Mesothelial cell of epicardium (in vitro differentiated cells): ENCODE measurements around the gene HECW1. TPM values are rescaled to one million over a fixed set of nuclear protein-coding genes. Genes with fewer than 3 reads are reported as not detected.

ENCODE experiments used
- DNase-seq, 2 experiments: peaks; one replicate each; pipeline ENCODE4 v3.0.0; 2021; ENCODE audit warnings: low spot score in 2 of 2; ENCODE audit not compliant: unreplicated experiment in 2 of 2
- H3K27ac Mint-ChIP-seq: 2 replicates; pipeline ENCODE4 v1.8.0; 2021; ENCODE audit warnings: mixed read lengths
- H3K27me3 Mint-ChIP-seq: 2 replicates; pipeline ENCODE4 v1.8.0; 2021; ENCODE audit warnings: low read depth, mixed read lengths
- H3K36me3 Mint-ChIP-seq: 2 replicates; pipeline ENCODE4 v1.8.0; 2021; ENCODE audit warnings: mixed read lengths
- H3K4me1 Mint-ChIP-seq: 2 replicates; pipeline ENCODE4 v1.8.0; 2021; ENCODE audit warnings: mixed read lengths
- H3K4me3 Mint-ChIP-seq: 2 replicates; pipeline ENCODE4 v1.8.0; 2021; ENCODE audit warnings: mild to moderate bottlenecking, moderate library complexity, mixed read lengths
- H3K9me3 Mint-ChIP-seq: 2 replicates; pipeline ENCODE4 v1.8.0; 2021; ENCODE audit warnings: mixed read lengths
- total RNA-seq: library from RNA; stranded (reverse); gene quantifications from 3 replicates; pipeline ENCODE4 v1.2.1, GENCODE V29; 2021
- TF ChIP-seq, protein P1 (sequence below): fragments of 200-600 bp; sonication (generic); IDR thresholded peaks from one replicate; pipeline ENCODE4 v1.5.0; 2021; ENCODE audit warnings: antibody characterized with exemption; ENCODE audit not compliant: unreplicated experiment

Gene HECW1
- total RNA-seq, 1 donor from 2014 or later = 1.4 TPM

DNA sequence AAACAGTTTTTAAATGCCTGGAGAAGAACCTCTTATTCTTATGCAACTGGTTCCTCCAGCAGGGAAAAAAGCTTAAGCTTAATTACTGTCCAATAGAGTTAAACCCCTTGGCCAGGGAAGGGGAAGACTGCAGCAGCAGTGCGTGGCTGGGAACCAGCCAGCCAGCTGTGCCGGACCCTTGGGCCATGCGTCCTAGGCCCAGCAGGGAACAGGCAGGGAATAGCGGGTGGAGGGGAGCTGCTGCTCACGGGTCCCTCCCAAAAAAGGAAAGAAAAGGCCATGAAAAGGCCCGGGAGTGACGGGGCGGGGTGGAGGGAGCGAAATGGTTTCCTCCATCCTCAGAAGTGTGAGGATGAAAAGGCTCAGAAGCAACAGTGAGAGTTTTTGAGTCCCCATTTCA is 35.2 kb upstream of the HECW1 start:
- DNase-seq = no peak
- H3K27ac Mint-ChIP-seq = peak overlapping the region; percentile 56
- H3K9me3 Mint-ChIP-seq = peaks cover 7% of the 10 kb centered on the region
- no peaks in the 10 kb centered on the region for H3K27me3 Mint-ChIP-seq
- H3K4me3 Mint-ChIP-seq = no peak overlapping the region
- peaks cover 24% of the 10 kb centered on the region for H3K4me1 Mint-ChIP-seq
- TF ChIP-seq, protein P1, sequence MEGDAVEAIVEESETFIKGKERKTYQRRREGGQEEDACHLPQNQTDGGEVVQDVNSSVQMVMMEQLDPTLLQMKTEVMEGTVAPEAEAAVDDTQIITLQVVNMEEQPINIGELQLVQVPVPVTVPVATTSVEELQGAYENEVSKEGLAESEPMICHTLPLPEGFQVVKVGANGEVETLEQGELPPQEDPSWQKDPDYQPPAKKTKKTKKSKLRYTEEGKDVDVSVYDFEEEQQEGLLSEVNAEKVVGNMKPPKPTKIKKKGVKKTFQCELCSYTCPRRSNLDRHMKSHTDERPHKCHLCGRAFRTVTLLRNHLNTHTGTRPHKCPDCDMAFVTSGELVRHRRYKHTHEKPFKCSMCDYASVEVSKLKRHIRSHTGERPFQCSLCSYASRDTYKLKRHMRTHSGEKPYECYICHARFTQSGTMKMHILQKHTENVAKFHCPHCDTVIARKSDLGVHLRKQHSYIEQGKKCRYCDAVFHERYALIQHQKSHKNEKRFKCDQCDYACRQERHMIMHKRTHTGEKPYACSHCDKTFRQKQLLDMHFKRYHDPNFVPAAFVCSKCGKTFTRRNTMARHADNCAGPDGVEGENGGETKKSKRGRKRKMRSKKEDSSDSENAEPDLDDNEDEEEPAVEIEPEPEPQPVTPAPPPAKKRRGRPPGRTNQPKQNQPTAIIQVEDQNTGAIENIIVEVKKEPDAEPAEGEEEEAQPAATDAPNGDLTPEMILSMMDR = no peak
- peaks cover 1% of the 10 kb centered on the region for H3K36me3 Mint-ChIP-seq

DNA sequence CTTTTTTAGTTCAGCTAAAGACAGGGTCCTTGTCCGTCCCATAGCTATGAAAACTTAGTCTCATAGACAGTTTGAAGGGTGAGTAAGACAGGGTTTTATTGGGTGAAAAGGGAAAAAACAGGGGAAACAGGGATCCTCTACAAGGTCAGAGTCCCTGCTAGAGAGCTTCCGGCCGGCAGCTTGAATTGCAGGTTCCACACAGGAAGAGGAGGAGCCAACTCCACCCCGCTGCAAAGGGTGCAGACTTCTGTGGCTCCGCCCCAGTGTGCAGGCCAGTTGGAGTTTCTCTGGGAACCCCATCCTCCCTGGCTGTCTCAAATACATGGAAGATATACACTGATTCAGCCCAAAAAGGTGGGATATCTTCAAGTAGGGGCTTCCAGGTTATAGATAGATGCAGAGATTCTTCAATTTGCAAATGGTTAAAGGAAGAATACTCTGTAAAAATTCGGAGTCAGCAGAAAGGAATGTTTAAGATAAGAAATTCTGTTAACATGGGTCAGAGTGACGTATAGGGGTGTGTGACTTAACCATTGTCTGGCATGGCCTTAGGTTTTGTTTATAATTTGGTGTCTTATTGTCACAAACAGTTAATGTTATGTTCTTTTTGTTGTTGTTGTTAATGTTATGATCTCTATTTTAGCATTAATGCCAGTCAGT is 34.6 kb upstream of the HECW1 start:
- DNase-seq = no peak
- Mint-ChIP-seq H3K27me3 (no peaks in the 10 kb centered on the region), H3K27ac (no peak overlapping the region), H3K36me3 (peaks cover 1% of the 10 kb centered on the region), H3K4me3 (no peak overlapping the region), H3K4me1 (peaks cover 18% of the 10 kb centered on the region), H3K9me3 (peaks cover 7% of the 10 kb centered on the region)
- TF ChIP-seq, protein P1 = no peak

DNA sequence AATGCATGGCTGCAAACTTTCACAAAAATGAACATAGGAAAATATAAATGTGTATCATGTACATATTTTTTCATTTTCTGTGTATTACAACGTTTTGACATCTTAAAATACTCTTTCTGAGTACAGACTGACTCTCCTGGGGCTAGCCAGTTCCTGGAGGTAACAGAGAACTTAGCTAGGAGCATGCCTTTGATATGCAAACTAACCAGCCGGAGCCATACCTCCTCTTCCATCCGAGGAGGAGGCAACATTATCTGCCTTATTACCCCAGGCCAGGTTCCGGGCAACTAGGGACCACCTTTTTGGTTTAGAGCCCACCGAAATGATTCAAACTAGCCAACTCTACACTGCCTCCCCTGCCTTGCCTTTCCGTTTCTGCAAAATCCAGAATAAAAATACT is 33.7 kb upstream of the HECW1 start:
- Mint-ChIP-seq H3K36me3 (peaks cover 1% of the 10 kb centered on the region), H3K9me3 (peaks cover 7% of the 10 kb centered on the region), H3K27me3 (no peaks in the 10 kb centered on the region), H3K27ac (no peak overlapping the region), H3K4me1 (peaks cover 14% of the 10 kb centered on the region), H3K4me3 (no peak overlapping the region)
- DNase-seq = no peak
- TF ChIP-seq, protein P1 = no peak

DNA sequence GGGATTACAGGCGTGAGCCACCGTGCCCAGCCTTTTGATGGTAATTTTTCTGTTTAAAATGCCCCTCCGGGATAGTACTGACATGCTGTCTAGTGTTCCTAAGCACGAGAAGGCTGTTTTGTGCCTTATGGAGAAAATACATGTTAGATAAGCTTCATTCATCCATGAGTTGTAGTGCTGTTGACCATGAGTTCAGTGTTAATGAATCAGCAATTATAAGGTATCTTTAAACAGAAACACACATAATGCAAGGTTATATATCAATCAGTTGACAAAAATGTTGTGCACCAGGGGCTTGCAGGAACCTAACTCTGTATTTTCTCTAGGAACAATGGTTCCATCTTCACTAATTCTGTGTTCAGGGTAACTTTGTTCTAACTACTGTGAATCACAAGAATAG is 30.8 kb upstream of the HECW1 start:
- Mint-ChIP-seq H3K4me3 (no peak overlapping the region), H3K27ac (no peak overlapping the region), H3K27me3 (peaks cover 7% of the 10 kb centered on the region), H3K36me3 (no peaks in the 10 kb centered on the region), H3K4me1 (peaks cover 14% of the 10 kb centered on the region), H3K9me3 (no peaks in the 10 kb centered on the region)
- TF ChIP-seq, protein P1 = no peak
- DNase-seq = no peak

DNA sequence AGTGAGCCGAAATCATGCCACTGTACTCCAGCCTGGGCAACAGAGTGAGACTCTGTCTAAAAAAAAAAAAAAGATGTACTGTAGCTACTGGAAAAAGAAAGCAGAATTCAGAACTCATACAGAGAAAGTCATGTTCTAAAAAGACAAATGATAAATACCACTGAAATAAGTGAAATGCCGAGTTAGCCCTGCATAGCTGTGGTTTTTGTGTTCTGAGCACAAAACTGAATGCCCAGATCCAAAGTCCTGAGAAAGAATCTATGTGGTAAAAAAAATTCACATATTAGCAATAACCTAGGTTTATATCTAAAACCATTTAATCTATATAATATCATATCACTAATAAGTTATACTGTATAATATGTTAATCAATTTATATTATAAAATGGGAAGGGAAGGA is 29.3 kb upstream of the HECW1 start:
- TF ChIP-seq, protein P1 = no peak
- H3K4me1 Mint-ChIP-seq = peaks cover 2% of the 10 kb centered on the region
- H3K9me3 Mint-ChIP-seq = no peaks in the 10 kb centered on the region
- no peak overlapping the region for H3K4me3 Mint-ChIP-seq
- H3K27me3 Mint-ChIP-seq = peaks cover 7% of the 10 kb centered on the region
- H3K36me3 Mint-ChIP-seq = no peaks in the 10 kb centered on the region
- DNase-seq = no peak
- H3K27ac Mint-ChIP-seq = no peak overlapping the region
